Fibroblast of peridontal ligament (primary cell): ENCODE measurements around the gene EML6.

ENCODE experiments used
- DNase-seq: peaks from one replicate; pipeline ENCODE4 v3.0.0-alpha.2; 2010; ENCODE audit errors: extremely low read depth

Gene EML6

GRCh38 chr2:54999182-54999581 is 275.7 kb downstream of the EML6 start:
- DNase-seq, result peak; percentile 86

GRCh38 chr2:55000341-55000740 is 276.9 kb downstream of the EML6 start:
- no peak for DNase-seq

GRCh38 chr2:55001716-55002115 is 278.3 kb downstream of the EML6 start:
- no peak for DNase-seq

GRCh38 chr2:55003706-55004639 is 280.5 kb downstream of the EML6 start:
- no peak for DNase-seq

- DNase-seq, result no peak
Observed at GRCh38 chr2:55006306-55006705, 282.8 kb downstream of the EML6 start.

GRCh38 chr2:55009277-55010060 is 286.0 kb downstream of the EML6 start:
- DNase-seq, result peak; percentile 38

- peak; percentile 70 for DNase-seq
Observed at GRCh38 chr2:55010149-55010591, 286.7 kb downstream of the EML6 start.

- peak; percentile 41 for DNase-seq
Observed at GRCh38 chr2:55010915-55011314, 287.5 kb downstream of the EML6 start.

- peak; percentile 51 for DNase-seq
Observed at GRCh38 chr2:55011831-55012671, 288.6 kb downstream of the EML6 start.

- no peak for DNase-seq
Observed at GRCh38 chr2:55012672-55013484, 289.4 kb downstream of the EML6 start.

GRCh38 chr2:55013936-55014335 is 290.5 kb downstream of the EML6 start:
- DNase-seq, result no peak

GRCh38 chr2:55014962-55015939 is 291.8 kb downstream of the EML6 start:
- peak; percentile 92 for DNase-seq

- no peak for DNase-seq
Observed at GRCh38 chr2:55017428-55017827, 294.0 kb downstream of the EML6 start.

- DNase-seq, result no peak
Observed at GRCh38 chr2:55017880-55018279, 294.4 kb downstream of the EML6 start.

GRCh38 chr2:55018619-55019018 is 295.2 kb downstream of the EML6 start:
- no peak for DNase-seq

GRCh38 chr2:55019526-55020258 is 296.2 kb downstream of the EML6 start:
- DNase-seq, result no peak
